Adrenal gland (tissue), 12 donors: ENCODE results near the gene NRSN2. TPM values are rescaled to one million over a fixed set of nuclear protein-coding genes. Genes with fewer than 3 reads are reported as not detected.
A peak's percentile ranks its signal among the peaks of the same experiment; 100 is the strongest.
"Not testable (repeated sequence)": the region's sequence is repeated elsewhere in the genome, so short reads cannot be mapped to it uniquely, and the experiment has no call there.

Experiments used
- DNase-seq, 7 donors: peaks; one replicate each; pipeline ENCODE4 v3.0.0-alpha.2; 2019 to 2020
- H3K27ac ChIP-seq, 5 donors: fragments of 200-600 bp; sonication (generic) in 4 of 5; 1 replicate in 3 of 5; 2 replicates in 2 of 5; pipeline versions ENCODE4 v1.5.1 to v1.8.0; 2016 to 2020; ENCODE audit warnings: mild to moderate bottlenecking in 1 of 5
- H3K27me3 ChIP-seq: fragments of 200-600 bp; 2 replicates; pipeline ENCODE4 v1.8.0; 2021
- H3K36me3 ChIP-seq, 2 donors: fragments of 200-600 bp; replicated peaks in 1 of 2; 1 replicate in 1 of 2; 2 replicates in 1 of 2; pipeline versions ENCODE4 v1.5.1 to v1.8.0; 2018 to 2022
- H3K4me1 ChIP-seq, 2 donors: fragments of 200-600 bp; replicated peaks in 1 of 2; 1 replicate in 1 of 2; 2 replicates in 1 of 2; pipeline versions ENCODE4 v1.5.1 to v1.8.0; 2018 to 2021
- H3K4me3 ChIP-seq, 4 donors: fragments of 200-600 bp; sonication (generic) in 3 of 4; one replicate each; pipeline ENCODE4 v1.5.1; 2016 to 2018
- H3K9me3 ChIP-seq, 3 donors: fragments of 200-600 bp; sonication (generic) in 1 of 3; replicated peaks in 1 of 3; 1 replicate in 2 of 3; 2 replicates in 1 of 3; pipeline versions ENCODE4 v1.5.1 to v1.8.0; 2016 to 2021
- POLR2A ChIP-seq, 2 donors: fragments of 450-650 bp; IDR thresholded peaks; one replicate each; pipeline ENCODE4 v1.6.1; 2017; ENCODE audit warnings: antibody characterized with exemption in 2 of 2, mild to moderate bottlenecking in 2 of 2, moderate library complexity in 1 of 2
- WGBS, 4 donors: extraction: QIAGEN DNeasy Blood & Tissue Kit in 2 of 4; methylation state at CpG; one replicate each; pipeline versions ENCODE4 v1.1.5 to v1.1.7; 2013 to 2017; 5-methylcytosine and 5-hydroxymethylcytosine counted together
- intact Hi-C, 2 donors: fragments of 100-400 bp; cut with DNase I; formaldehyde crosslinking; loops; one replicate each; pipeline versions ENCODE4 v1.14.1 to v1.15.0; 2022 to 2023
- polyA plus RNA-seq, 3 donors: library from polyadenylated mRNA; stranded (reverse); fragments of 200-250 nt in 2 of 3; fragments of 350-450 nt in 1 of 3; fragmentation: Illumina TruSeq in 1 of 3; extraction: RNeasy Lipid Tissue Mini Kit (QIAGEN cat#74804) in 1 of 3; gene quantifications; one replicate each; pipeline ENCODE4 v1.2.3, GENCODE V29; 2013 to 2014
- total RNA-seq, 9 donors: library from RNA; depleted of rRNA in 4 of 9; stranded (reverse); fragments of >200 nt in 4 of 9; fragments of 120-200 nt in 1 of 9; fragmentation: NEBNext Ultra II Directional in 1 of 9; extraction: Animal tissue kit (Norgen Biotek cat#: 25700) in 1 of 9; gene quantifications; one replicate each; pipeline versions ENCODE4 v1.1.0 to v1.2.4, GENCODE V29; 2013 to 2023
- TF ChIP-seq, protein P1 (sequence below), 6 experiments: fragments of 450-650 bp in 4 of 6; fragments of 200-600 bp in 2 of 6; sonication (generic) in 1 of 6; IDR thresholded peaks; 1 replicate in 5 of 6; 2 replicates in 1 of 6; pipeline versions ENCODE4 v1.5.1 to v1.8.0; 2016 to 2021; ENCODE audit warnings: antibody characterized with exemption in 6 of 6, mild to moderate bottlenecking in 2 of 6, moderate library complexity in 1 of 6
- donor health status: healthy with polysubstance abuse.
- donor health status: Bipolar disorder and iron deficiency.
- donor health status: DM: yes; HTN: yes; CAD: no.
- donor health status: DM: no; HTN: no; CAD: no.
- donor health status: DM: no; HTN: no; CAD: no.
- donor health status: DM: yes; HTN: yes; CAD: no.

The NRSN2 gene
- total and polyA plus RNA-seq, 12 donors, result 33.7 to 263 (median 82.1) TPM

DNA sequence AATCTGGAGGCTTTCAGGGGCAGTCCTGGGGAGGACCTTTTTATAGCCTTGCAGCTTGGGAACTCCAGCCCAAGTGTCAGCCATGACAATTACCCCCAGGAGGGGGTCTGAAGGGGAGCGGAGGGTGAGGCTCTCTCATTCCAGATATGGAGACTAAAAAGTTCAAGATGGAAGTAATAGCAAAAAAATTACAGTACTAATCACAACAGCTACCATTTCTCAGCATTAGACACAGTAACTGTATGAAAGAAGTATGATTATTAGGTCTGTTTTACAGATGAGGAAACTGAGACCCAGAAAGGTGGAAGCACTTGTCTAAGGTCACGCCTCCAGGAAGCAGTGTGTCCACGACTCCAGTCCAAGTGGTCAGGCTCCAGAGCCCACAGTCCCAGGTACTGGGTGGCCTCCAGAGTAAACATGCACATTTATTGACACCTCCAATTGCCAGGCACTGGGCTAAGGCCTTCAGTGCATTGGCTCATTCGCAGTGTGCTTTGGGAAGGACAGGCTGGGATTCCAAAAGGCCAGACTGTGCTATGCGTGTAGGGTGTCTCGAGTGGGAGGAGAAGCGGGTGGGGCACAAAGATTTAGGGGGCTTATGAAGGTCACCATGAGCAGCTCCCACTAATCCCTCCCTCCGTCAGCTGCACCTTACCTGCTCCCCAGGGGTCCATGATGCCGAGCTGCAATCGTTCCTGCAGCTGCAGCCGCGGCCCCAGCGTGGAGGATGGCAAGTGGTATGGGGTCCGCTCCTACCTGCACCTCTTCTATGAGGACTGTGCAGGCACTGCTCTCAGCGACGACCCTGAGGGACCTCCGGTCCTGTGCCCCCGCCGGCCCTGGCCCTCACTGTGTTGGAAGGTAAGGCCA, 2.3 kb downstream of the NRSN2 start:
- Histone ChIP-seq H3K4me1 (peaks cover 0 to 16% of the 10 kb centered on the region in 2 donors), H3K27me3 (no peaks in the 10 kb centered on the region), H3K4me3 (no peak overlapping the region), H3K27ac (no peak overlapping the region), H3K9me3 (no peaks in the 10 kb centered on the region), H3K36me3 (peaks cover 0 to 26% of the 10 kb centered on the region in 2 donors)
- peak in 1 of 7 donors; percentile 30 for DNase-seq
- no peak for TF ChIP-seq POLR2A (IDR thresholded peaks at IDR 0.05)
- TF ChIP-seq, protein P1, sequence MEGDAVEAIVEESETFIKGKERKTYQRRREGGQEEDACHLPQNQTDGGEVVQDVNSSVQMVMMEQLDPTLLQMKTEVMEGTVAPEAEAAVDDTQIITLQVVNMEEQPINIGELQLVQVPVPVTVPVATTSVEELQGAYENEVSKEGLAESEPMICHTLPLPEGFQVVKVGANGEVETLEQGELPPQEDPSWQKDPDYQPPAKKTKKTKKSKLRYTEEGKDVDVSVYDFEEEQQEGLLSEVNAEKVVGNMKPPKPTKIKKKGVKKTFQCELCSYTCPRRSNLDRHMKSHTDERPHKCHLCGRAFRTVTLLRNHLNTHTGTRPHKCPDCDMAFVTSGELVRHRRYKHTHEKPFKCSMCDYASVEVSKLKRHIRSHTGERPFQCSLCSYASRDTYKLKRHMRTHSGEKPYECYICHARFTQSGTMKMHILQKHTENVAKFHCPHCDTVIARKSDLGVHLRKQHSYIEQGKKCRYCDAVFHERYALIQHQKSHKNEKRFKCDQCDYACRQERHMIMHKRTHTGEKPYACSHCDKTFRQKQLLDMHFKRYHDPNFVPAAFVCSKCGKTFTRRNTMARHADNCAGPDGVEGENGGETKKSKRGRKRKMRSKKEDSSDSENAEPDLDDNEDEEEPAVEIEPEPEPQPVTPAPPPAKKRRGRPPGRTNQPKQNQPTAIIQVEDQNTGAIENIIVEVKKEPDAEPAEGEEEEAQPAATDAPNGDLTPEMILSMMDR (IDR thresholded peaks at IDR 0.05), result no peak
- intact Hi-C loops, result no loop called here
- 76 to 93% (median 90%) methylated on average over 8 to 19 of the region's 19 CpGs for WGBS, 4 donors

DNA sequence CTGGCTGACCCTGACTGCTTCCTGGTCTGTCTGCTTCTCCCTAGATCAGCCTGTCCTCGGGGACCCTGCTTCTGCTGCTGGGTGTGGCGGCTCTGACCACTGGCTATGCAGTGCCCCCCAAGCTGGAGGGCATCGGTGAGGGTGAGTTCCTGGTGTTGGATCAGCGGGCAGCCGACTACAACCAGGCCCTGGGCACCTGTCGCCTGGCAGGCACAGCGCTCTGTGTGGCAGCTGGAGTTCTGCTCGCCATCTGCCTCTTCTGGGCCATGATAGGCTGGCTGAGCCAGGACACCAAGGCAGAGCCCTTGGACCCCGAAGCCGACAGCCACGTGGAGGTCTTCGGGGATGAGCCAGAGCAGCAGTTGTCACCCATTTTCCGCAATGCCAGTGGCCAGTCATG, 6.3 kb downstream of the NRSN2 start:
- peaks cover 0 to 18% of the 10 kb centered on the region in 2 donors for H3K4me1 ChIP-seq
- no peak for TF ChIP-seq POLR2A (IDR thresholded peaks at IDR 0.05)
- TF ChIP-seq, protein P1 (IDR thresholded peaks at IDR 0.05), result no peak
- intact Hi-C loops, result loop anchor here in 1 of 2 donors (5.0 kb wide), 1 partner anchor 119 kb away; no protein-coding TSS in a partner anchor
- no peak for DNase-seq
- H3K36me3 ChIP-seq, result peaks cover 0 to 26% of the 10 kb centered on the region in 2 donors
- WGBS, 4 donors, result 85 to 100% (median 85%) methylated on average over 2 to 13 of the region's 13 CpGs
- no peak overlapping the region for H3K27ac ChIP-seq
- H3K27me3 ChIP-seq, result no peaks in the 10 kb centered on the region
- H3K4me3 ChIP-seq, result no peak overlapping the region
- no peaks in the 10 kb centered on the region for H3K9me3 ChIP-seq

DNA sequence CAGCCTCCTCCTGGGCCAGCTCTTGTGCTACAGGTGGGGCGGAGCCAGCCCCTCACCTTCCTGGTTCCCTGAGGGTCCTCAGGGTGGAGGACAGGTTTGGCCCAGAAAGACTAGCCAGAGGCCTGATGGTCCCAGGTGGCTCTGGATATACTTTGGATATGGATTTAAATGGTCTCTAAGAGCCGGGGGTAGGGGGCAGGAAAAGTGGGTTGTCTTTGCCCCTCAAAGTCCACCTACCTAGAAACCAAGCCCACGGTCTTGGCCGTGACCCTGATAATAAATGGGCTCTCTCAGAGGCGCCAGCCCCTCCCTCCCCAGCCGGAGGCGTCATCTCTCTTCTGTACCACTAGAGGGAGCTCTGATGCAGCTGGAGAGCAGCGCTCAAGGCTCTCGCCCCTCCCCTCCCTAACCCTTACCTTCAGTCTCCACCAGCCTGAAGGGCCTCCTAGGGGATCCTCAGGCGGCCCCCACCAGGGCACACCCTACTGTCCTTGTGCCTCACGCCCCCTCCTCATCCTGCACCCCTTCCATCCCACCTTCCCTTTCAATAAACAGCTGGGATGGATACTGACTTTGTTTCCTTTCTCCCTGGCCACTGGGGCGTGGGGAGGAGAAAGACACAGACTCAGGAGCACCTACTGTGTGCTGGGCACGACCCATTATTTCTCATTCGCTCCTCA, 7.5 kb downstream of the NRSN2 start:
- H3K4me3 ChIP-seq, result no peak overlapping the region
- no peaks in the 10 kb centered on the region for H3K9me3 ChIP-seq
- WGBS, 4 donors, result 12 to 18% (median 14%) methylated on average over 13 to 14 of the region's 14 CpGs
- H3K27ac ChIP-seq, result no peak overlapping the region
- intact Hi-C loops, result loop anchor here in 1 of 2 donors (5.0 kb wide), 1 partner anchor 118 kb away; no protein-coding TSS in a partner anchor
- H3K27me3 ChIP-seq, result no peaks in the 10 kb centered on the region
- TF ChIP-seq, protein P1 (IDR thresholded peaks at IDR 0.05), result peak; percentile 89 to 96 (median 94)
- TF ChIP-seq POLR2A (IDR thresholded peaks at IDR 0.05), result no peak
- peaks cover 0 to 24% of the 10 kb centered on the region in 2 donors for H3K36me3 ChIP-seq
- DNase-seq, result peak; percentile 65 to 84 (median 72)
- peaks cover 0 to 11% of the 10 kb centered on the region in 2 donors for H3K4me1 ChIP-seq

DNA sequence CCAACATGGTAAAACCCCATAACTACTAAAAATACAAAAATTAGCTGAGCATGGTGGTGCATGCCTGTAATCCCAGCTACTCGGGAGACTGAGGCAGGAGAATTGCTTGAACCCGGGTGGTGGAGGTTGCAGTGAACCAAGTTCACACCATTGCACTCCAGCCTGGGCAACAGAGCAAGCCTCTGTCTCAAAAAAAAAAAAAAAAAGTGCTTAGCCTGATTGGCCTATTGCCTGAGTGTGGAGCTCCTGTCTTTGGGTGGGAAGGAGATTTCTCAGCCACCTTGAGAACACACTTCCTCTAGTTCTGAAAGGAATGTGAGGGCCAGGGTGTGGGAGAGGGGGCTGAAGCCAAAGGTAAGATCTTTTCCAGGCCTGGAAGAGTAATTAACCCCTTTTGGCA, 9.2 kb downstream of the NRSN2 start:
- Histone ChIP-seq H3K4me1 (peaks cover 0 to 11% of the 10 kb centered on the region in 2 donors), H3K36me3 (peaks cover 0 to 14% of the 10 kb centered on the region in 2 donors)
- H3K27ac ChIP-seq, intact Hi-C loops, DNase-seq, H3K27me3 ChIP-seq, H3K4me3 ChIP-seq, H3K9me3 ChIP-seq: not testable (repeated sequence)
- WGBS, 4 donors, result 87 to 100% (median 91%) methylated on average over 2 of the region's 2 CpGs
